Measurements from ENCODE around the gene CDC14A.

Gene CDC14A

DNA sequence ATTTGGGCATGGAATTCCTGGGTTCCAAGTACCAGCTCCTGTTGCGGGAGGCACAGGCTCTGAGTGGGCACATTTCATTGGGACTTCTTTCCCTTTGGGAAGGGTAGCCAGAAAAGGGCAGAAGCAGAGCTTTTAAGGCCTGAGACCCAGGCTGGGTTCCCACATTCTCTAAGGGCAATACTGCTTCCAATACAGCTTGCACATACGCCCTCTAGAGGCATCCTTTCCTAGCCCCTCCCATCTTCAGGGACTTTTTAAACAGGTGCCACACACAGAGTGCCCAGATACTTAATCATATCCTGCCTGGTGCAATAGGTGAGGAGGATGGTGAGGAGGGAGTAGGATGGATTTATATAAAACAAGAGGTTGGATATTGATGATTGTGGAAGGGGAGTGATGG lies 191.3 kb downstream of the CDC14A start:
- DNase-seq = no peak

DNA sequence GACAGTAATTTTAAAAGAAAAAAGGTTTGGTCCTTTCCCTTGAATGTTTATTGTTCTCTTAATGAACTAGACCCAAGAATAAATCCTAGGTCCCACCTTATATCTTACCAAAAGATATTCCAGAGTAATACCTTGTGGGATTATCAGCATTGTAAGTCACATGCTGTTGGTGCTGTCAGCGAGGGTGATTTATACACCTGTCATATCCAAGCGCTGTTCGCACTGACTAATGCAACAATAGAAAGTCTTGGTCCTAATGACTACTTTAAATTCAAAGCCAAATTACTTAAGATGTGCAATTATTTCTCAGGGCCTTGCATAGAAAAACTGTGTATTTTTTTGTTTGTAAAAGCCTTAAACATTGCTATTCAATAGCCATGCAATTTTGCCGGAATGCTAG lies 192.5 kb downstream of the CDC14A start:
- no peak for DNase-seq

DNA sequence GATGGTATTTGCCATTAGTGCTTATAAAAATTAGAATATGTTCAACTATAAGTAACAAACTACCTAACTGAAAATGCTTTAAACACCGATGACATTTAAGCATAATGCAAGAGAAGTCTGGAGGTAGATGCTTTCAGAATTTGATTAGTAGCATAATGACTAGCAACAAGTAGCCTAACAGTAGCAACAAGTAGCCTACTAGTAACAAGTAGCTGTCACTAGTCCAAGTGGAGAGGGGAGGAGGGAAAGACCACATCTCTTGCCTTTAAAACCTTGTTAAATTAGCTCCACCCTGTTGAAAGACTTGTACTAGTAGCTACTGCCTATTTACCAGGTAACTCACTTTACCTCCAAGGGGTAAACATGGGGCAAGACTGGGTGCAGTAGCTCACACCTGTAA lies 193.5 kb downstream of the CDC14A start:
- no peak for DNase-seq

- DNase-seq = no peak
Observed at GRCh38 chr1:100552031-100552430, 199.7 kb downstream of the CDC14A start.

DNA sequence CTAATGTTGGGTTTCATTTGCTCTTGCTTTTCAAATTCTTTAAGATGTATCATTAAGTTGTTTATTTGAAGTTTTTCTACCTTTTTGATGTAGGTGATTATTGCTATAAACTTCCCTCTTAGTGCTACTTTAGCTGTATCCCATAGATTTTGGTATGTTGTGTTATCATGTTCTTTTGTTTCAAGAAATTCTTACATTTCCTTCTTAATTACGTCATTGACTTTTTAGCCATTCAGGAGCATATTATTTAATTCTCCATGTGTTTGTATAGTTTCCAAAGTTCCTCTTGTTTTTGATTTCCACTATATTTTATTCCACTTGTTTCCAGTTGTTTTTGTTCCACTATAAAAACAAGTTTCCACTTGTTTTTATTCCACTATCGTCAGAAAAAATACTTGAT lies 200.6 kb downstream of the CDC14A start:
- no peak for DNase-seq

- no peak for DNase-seq
Observed at GRCh38 chr1:100556181-100556580, 203.9 kb downstream of the CDC14A start.

GRCh38 chr1:100556925-100557605 lies 204.8 kb downstream of the CDC14A start:
- DNase-seq = no peak

DNA sequence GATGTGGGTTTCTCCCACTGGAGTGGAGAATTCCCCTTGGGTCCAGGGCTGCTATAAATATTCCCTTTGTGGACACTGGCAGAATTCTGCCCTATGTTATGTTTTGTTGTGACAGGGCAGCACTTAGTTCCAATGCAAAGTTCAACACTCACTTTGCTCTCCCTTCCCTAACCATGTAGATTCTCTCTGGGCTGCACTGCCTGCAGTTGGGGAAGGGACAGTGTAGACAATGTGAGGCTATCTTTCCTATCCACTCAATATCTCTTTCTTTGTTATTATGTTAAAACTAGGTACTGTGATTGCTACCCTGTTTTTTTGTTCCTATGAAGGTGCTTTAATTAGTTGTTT lies 205.3 kb downstream of the CDC14A start:
- no peak for DNase-seq

GRCh38 chr1:100565533-100565932 lies 213.2 kb downstream of the CDC14A start:
- no peak for DNase-seq

DNA sequence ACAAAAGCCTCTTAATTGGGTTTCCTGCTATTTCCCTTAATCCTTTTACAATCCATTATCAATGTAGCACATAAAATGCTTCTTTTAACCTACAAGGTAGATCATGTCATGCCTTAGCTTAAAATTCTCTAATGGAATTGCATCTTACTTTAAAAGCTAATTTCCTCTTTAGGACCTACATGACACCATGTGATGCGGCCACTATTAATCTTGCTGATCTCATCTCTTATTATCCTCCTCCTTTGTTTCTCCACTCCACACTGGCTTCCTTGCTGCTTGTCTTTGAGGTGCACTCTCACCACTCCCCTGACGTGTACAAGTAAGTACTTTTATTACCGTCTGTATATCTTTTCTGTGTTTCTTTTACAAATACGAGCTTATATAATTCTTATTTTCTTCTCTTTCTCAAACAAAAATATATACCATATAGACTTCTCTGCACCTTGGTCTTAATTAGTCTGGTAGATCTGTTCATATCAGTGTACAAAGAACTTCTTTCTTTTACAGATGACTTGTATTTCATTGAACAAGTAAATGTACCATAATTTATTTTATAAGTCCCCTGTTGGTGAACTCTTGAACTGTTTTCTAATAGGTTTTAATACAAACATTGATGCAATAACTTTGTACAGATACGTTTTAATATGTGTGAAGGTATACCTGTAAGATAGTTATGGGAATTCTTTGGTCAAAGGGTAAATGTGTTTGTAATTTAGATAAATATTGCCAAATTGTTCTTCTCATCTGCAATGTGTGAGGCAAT lies 213.8 kb downstream of the CDC14A start:
- DNase-seq = no peak

GRCh38 chr1:100567062-100567461 lies 214.8 kb downstream of the CDC14A start:
- no peak for DNase-seq

Data from eye (tissue), 1 donor.